Stimulated activated CD4-positive, alpha-beta T cell treated with anti-CD3 and anti-CD28 coated beads, Interleukin-15, amount 100 ng/mL, for 48 hours (primary cell): Measurements from ENCODE around the gene CST3.
"Not testable (repeated sequence)": the region's sequence is repeated elsewhere in the genome, so short reads cannot be mapped to it uniquely, and the experiment has no call there.

Experiments used
- DNase-seq, 2 donors: peaks; one replicate each; pipeline ENCODE4 v3.0.0-alpha.2; 2020; ENCODE audit warnings: low read depth in 2 of 2

CST3 gene

DNA sequence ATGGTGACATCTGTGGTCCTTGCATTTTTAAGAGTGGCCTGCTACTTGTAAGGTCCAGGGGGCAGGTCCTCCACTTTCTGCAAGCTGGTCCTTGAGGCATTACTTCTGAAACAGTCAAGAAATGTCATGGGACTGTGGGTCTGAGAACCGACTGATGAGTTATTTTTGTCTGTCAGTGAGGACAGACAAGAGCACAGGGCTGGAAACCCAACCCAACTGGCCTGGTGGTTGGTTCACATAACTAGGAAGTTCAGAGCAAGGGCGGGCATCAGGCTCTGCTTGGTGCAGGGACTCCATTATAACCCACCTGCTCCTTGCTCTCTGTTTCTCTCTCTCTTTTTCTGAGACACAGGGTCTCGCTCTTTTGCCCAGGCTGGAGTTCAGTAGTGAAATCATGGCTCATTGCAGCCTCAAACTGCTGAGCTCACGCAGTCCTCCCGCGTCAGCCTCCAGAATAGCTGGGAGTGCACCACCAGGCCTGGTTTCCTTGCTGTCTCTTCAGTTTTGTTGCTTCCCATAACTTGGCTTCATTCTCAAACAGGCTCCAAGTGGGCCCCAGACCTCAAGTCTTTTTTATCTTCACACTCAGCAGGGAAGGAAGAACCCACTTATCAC lies 9.2 kb downstream of the CST3 start:
- DNase-seq = no peak

- DNase-seq = no peak
Observed at GRCh38 chr20:23627501-23627900, 10.3 kb downstream of the CST3 start.

DNA sequence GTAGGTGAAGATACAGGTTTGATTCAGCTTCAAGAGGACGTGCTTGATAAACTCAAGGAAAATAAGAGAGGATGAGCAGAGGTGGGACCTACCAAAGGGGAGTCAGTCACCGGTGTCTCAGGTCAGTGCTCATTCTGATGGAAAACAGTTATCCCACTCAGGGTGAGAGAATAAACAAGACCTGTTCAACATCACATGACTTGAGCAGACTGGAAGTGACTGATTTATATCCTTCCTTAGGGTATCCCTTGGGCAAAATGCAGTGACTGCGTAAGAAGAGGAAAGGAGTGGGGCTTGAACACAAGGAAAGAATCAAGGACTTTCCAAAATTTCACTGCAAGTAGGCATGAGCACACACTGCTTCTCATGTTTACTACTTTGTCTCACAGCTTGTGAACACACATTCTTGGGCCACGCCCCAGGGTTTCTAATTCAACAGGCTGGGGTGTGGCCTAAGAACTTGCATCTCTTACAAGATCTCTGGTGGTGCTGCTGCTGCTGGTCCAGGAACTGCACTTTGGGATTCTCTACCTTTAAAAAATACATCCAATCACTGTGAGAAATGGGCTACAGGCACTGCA lies 11.6 kb downstream of the CST3 start:
- DNase-seq = no peak

DNA sequence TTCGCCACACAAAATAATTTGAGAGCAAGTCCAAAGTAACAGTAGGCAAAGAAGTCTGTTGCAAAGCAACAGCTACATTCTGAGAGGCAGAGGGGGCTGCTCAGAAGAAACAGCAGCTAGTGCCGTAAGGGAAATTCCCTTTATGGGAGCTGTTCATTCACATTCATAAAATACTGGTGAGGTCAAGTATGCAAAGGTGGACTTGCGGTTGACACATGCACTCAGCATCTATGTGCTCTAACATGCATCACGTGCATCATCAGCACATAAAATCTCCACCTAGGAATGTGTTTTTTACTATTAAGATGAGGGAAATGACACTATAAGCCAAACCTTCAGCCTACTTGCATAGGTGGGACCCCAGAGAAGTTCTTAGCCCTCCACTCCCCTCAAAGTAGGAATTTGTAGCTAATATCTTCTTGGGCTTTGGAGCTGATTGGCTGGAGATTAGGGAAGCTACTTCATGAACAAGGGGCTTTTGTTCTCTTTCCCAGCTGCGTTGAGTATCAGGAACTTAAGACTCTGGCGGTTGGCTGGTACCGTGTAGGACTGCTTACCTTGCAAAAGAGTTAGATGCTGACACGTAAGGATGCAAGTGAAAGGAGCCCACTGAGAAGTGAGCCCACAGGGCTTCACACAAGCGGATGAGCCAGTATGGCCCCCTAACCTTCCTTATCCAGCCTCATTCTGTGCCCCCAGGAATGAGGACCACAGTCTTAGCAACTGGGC lies 12.4 kb downstream of the CST3 start:
- DNase-seq = no peak

GRCh38 chr20:23624324-23624691 lies 13.4 kb downstream of the CST3 start:
- no peak for DNase-seq

DNA sequence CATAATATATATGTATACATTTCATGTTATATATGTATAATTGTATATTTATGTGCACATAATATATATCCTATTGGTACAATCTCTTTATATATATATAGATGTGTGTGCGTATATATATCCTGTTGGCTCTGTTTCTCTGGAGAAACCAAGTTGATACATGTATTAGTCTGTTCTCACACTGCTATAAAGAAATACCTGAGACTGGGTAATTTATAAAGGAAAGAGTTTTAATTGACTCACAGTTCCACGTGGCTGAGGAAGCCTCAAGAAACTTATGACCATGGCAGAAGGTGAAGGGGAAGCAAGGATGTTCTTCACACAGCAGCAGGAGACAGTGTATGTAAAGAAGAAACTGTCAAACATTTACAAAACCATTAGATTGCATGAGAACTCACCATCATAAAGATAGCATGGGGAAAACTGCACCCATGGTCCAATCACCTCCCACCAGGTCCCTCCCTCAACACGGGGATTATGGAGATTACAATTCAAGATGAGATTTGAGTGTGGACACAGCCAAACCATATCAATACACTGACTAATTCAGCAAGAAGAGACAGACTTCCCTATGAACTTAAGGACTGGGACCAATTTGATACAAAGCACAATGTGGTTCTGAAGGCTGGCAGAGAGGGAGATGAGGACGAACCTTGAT lies 14.0 kb downstream of the CST3 start:
- DNase-seq = no peak

GRCh38 chr20:23622839-23623343 lies 14.9 kb downstream of the CST3 start:
- no peak for DNase-seq

- not testable (repeated sequence) for DNase-seq
Observed at GRCh38 chr20:23622401-23622800, 15.4 kb downstream of the CST3 start.

DNA sequence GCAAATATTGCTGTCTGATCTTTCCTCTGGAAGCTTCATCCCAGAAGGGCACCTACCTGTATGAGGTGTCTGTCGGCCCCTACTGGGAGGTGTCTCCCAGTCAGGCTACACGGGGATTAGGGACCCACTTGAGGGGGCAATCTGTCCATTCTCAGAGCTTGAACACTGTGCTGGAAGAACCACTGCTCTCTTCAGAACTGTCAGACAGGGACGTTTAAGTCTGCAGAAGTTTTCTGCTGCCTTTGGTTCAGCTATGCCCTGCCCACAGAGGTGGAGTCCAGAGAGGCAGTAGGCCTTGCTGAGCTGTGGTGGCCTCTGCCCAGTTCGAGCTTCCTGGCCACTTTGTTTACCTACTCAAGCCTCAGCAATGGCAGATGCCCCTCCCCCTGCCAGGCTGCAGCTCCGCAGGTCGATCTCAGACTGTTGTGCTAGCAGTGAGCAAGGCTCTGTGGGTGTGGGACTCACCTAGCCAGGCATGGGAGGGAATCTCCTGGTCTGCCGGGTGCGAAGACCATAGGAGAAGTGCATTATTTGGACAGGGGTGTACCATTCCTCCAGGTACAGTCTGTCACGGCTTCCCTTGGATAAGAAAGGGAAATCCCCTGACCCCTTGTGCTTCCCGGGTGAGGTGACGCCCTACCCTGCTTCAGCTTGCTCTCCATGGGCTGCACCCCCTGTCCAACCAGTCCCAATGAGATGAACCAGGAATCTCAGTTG lies 16.9 kb downstream of the CST3 start:
- not testable (repeated sequence) for DNase-seq

- no peak for DNase-seq
Observed at GRCh38 chr20:23614163-23614562, 23.6 kb downstream of the CST3 start.

GRCh38 chr20:23613676-23614075 lies 24.1 kb downstream of the CST3 start:
- DNase-seq = no peak

DNA sequence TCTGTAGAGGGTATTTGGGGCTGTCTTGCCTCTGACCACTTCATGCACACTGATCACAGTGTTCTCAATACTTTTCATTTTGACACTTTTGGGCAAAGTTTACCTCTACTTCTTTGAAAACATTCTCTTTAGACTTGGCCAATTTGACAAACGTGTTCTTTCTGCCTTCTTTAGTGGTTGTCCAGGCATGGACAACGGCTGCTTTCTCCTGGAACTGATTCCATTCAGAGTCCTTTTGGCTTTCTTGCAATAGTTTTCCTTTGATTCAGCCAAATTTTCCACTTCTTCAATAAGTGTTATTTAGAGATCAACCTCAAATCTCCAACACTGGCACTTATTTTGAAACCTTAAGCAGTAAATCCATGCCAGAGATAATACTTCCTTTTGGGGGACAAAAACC lies 25.4 kb downstream of the CST3 start:
- DNase-seq = no peak

GRCh38 chr20:23609486-23610109 lies 28.2 kb downstream of the CST3 start:
- DNase-seq = no peak

GRCh38 chr20:23608251-23608846 lies 29.4 kb downstream of the CST3 start:
- DNase-seq = no peak

- no peak for DNase-seq
Observed at GRCh38 chr20:23607497-23608245, 30.1 kb downstream of the CST3 start.

DNA sequence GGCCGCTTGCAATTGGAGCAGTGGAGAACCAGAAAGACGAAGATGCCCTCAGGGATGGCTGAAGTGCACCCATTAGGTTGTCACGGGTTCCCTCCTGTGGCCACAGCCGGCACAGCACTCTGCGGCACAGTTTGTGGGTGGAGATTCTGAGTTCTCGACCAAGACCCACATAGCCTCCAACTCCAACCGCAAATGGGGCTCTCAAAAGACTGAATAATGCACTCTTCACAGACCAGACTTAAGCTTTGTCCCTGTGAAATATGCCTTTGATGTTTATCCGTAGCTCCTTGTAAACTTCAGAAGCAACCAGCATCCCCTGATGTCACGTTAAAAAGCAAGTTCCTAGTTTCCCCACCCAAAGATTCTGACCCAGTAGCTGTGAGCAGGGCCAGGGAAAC lies 31.1 kb downstream of the CST3 start:
- peak; percentile 30 to 60 for DNase-seq

GRCh38 chr20:23605867-23606651 lies 31.7 kb downstream of the CST3 start, which contains the start of gene CST9:
CST9 (minus strand) TSS chr20:23605917; CDS start chr20:23605864, 53 bp downstream.
- DNase-seq = no peak

DNA sequence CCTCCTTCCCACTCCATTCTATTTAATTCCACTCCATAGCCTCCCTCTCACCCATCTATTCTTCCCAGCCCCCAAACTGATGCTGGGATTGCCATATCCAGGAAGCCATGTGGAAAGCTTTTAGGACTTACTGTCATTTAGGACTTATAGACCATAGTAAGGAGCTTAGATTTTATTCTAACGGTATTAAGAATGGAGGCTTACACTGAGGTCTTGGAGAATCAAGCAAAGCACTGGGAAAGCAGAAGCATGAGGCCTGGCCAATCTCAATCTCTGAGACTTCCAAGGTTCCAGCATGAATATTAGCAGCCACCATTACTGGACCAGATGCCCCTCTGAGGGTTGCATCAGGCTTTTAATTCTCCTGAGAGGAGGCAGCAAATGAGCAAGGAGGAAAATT lies 33.4 kb downstream of the CST3 start:
- no peak for DNase-seq

DNA sequence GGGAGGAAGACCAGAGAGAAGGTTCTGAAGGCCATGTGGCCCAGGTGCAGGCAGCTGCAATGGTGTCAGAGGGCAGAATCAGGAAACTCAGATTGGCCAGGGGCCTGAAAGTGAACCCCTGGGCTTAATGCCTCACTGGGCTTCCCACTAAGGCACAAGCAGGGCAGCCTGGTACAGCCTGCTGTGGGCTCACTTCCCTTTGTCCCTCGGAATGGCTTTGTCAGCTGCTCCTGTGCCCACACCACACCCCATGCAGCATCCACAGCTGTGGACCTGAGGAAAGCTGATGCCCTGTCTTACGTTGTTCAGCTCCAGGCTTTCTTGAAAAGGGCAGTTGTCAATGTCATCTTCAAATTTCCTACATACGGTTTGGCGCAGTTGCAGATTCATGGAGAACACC lies 34.4 kb downstream of the CST3 start:
- no peak for DNase-seq
